ENCODE results near the gene BOLA3.
"Not testable (repeated sequence)": the region's sequence is repeated elsewhere in the genome, so short reads cannot be mapped to it uniquely, and the experiment has no call there.

Gene BOLA3

GRCh38 chr2:74095632-74096031 is 52.1 kb downstream of the BOLA3 start:
- H3K4me1 ChIP-seq: no peaks in the 10 kb centered on the region
- H3K36me3 ChIP-seq: peaks cover 97% of the 10 kb centered on the region
- H3K4me2 ChIP-seq: no peak overlapping the region
- H3K9ac ChIP-seq: no peak overlapping the region
- H3K9me3 ChIP-seq: no peaks in the 10 kb centered on the region
- no peak for TF ChIP-seq Cebpa-rat (IDR thresholded peaks at IDR 0.05)
- H3K27me3 ChIP-seq: no peaks in the 10 kb centered on the region
- no peak overlapping the region for H3K27ac ChIP-seq
- H3K4me3 ChIP-seq: no peak overlapping the region
- peaks cover 76% of the 10 kb centered on the region for H4K20me1 ChIP-seq

GRCh38 chr2:74094291-74094690 is 53.4 kb downstream of the BOLA3 start:
- Histone ChIP-seq H3K4me3 (no peak overlapping the region), H3K4me1 (no peaks in the 10 kb centered on the region), H3K9me3 (no peaks in the 10 kb centered on the region), H3K4me2 (no peak overlapping the region), H3K27ac (no peak overlapping the region), H3K27me3 (no peaks in the 10 kb centered on the region), H4K20me1 (peaks cover 77% of the 10 kb centered on the region), H3K36me3 (peaks cover 97% of the 10 kb centered on the region), H3K9ac (no peak overlapping the region)
- TF ChIP-seq Cebpa-rat (IDR thresholded peaks at IDR 0.05): no peak

- Histone ChIP-seq H4K20me1 (peaks cover 77% of the 10 kb centered on the region), H3K9ac (no peak overlapping the region), H3K36me3 (peaks cover 97% of the 10 kb centered on the region), H3K4me1 (no peaks in the 10 kb centered on the region), H3K4me2 (no peak overlapping the region), H3K4me3 (no peak overlapping the region), H3K9me3 (no peaks in the 10 kb centered on the region), H3K27ac (no peak overlapping the region), H3K27me3 (no peaks in the 10 kb centered on the region)
- TF ChIP-seq Cebpa-rat (IDR thresholded peaks at IDR 0.05): no peak
Observed at GRCh38 chr2:74093840-74094239, 53.9 kb downstream of the BOLA3 start.

GRCh38 chr2:74093426-74093825 is 54.3 kb downstream of the BOLA3 start:
- H4K20me1 ChIP-seq: peaks cover 77% of the 10 kb centered on the region
- H3K27me3 ChIP-seq: no peaks in the 10 kb centered on the region
- no peak overlapping the region for H3K4me2 ChIP-seq
- H3K4me3 ChIP-seq: no peak overlapping the region
- H3K27ac ChIP-seq: no peak overlapping the region
- TF ChIP-seq Cebpa-rat (IDR thresholded peaks at IDR 0.05): no peak
- H3K9ac ChIP-seq: no peak overlapping the region
- H3K9me3 ChIP-seq: no peaks in the 10 kb centered on the region
- no peaks in the 10 kb centered on the region for H3K4me1 ChIP-seq
- H3K36me3 ChIP-seq: peaks cover 97% of the 10 kb centered on the region

- Histone ChIP-seq H3K4me1 (no peaks in the 10 kb centered on the region), H3K9me3 (no peaks in the 10 kb centered on the region), H4K20me1 (peaks cover 80% of the 10 kb centered on the region), H3K9ac (no peak overlapping the region), H3K27me3 (no peaks in the 10 kb centered on the region), H3K36me3 (peaks cover 98% of the 10 kb centered on the region), H3K4me2 (no peak overlapping the region), H3K4me3 (no peak overlapping the region), H3K27ac (no peak overlapping the region)
- no peak for TF ChIP-seq Cebpa-rat (IDR thresholded peaks at IDR 0.05)
Observed at GRCh38 chr2:74092275-74092674, 55.4 kb downstream of the BOLA3 start.

GRCh38 chr2:74091391-74091790 is 56.3 kb downstream of the BOLA3 start:
- Histone ChIP-seq H3K9ac (no peak overlapping the region), H3K9me3 (no peaks in the 10 kb centered on the region), H3K27me3 (no peaks in the 10 kb centered on the region), H3K4me3 (no peak overlapping the region), H3K36me3 (peaks cover 100% of the 10 kb centered on the region), H3K4me2 (no peak overlapping the region), H3K27ac (no peak overlapping the region), H3K4me1 (no peaks in the 10 kb centered on the region), H4K20me1 (peaks cover 82% of the 10 kb centered on the region)
- no peak for TF ChIP-seq Cebpa-rat (IDR thresholded peaks at IDR 0.05)

- Histone ChIP-seq H3K9me3 (no peaks in the 10 kb centered on the region), H3K27me3 (no peaks in the 10 kb centered on the region), H3K36me3 (peaks cover 100% of the 10 kb centered on the region), H3K4me2 (no peak overlapping the region), H4K20me1 (peaks cover 87% of the 10 kb centered on the region), H3K4me1 (no peaks in the 10 kb centered on the region), H3K4me3 (no peak overlapping the region), H3K9ac (no peak overlapping the region), H3K27ac (no peak overlapping the region)
- TF ChIP-seq Cebpa-rat (IDR thresholded peaks at IDR 0.05): no peak
Observed at GRCh38 chr2:74089816-74090745, 57.6 kb downstream of the BOLA3 start.

- not testable (repeated sequence) for H3K9me3 ChIP-seq, H3K4me1 ChIP-seq, H3K4me3 ChIP-seq, H3K4me2 ChIP-seq, H3K27ac ChIP-seq, H3K9ac ChIP-seq, H3K27me3 ChIP-seq
- Histone ChIP-seq H3K36me3 (peaks cover 100% of the 10 kb centered on the region), H4K20me1 (peaks cover 87% of the 10 kb centered on the region)
Observed at GRCh38 chr2:74088676-74089075, 59.0 kb downstream of the BOLA3 start.

GRCh38 chr2:74087696-74088095 is 60.0 kb downstream of the BOLA3 start:
- no peak for TF ChIP-seq Cebpa-rat (IDR thresholded peaks at IDR 0.05)
- Histone ChIP-seq H3K4me3 (no peak overlapping the region), H3K36me3 (peaks cover 100% of the 10 kb centered on the region), H3K27me3 (no peaks in the 10 kb centered on the region), H4K20me1 (peaks cover 94% of the 10 kb centered on the region), H3K4me1 (no peaks in the 10 kb centered on the region), H3K9me3 (no peaks in the 10 kb centered on the region), H3K27ac (no peak overlapping the region), H3K4me2 (no peak overlapping the region), H3K9ac (no peak overlapping the region)

- Histone ChIP-seq H3K27me3 (no peaks in the 10 kb centered on the region), H3K9ac (no peak overlapping the region), H4K20me1 (peaks cover 98% of the 10 kb centered on the region), H3K27ac (no peak overlapping the region), H3K4me1 (peaks cover 1% of the 10 kb centered on the region; the same call in 1 of the 2 replicates), H3K4me3 (no peak overlapping the region), H3K4me2 (no peak overlapping the region), H3K36me3 (peaks cover 100% of the 10 kb centered on the region), H3K9me3 (no peaks in the 10 kb centered on the region)
- TF ChIP-seq Cebpa-rat (IDR thresholded peaks at IDR 0.05): no peak
Observed at GRCh38 chr2:74086021-74086420, 61.7 kb downstream of the BOLA3 start.

Measured in BLaER1 (cell line).